GM19395 (cell line): ENCODE results near the gene URB1.
A peak's percentile ranks its signal among the peaks of the same experiment; 100 is the strongest.
"Not testable (repeated sequence)": the region's sequence is repeated elsewhere in the genome, so short reads cannot be mapped to it uniquely, and the experiment has no call there.

ENCODE experiments used
- ATAC-seq: cut with Tn5 transposase; IDR thresholded peaks from one replicate; pipeline ENCODE4 v1.9.1; 2021; ENCODE audit warnings: mild to moderate bottlenecking, moderate library complexity; ENCODE audit not compliant: unreplicated experiment

URB1 gene

DNA sequence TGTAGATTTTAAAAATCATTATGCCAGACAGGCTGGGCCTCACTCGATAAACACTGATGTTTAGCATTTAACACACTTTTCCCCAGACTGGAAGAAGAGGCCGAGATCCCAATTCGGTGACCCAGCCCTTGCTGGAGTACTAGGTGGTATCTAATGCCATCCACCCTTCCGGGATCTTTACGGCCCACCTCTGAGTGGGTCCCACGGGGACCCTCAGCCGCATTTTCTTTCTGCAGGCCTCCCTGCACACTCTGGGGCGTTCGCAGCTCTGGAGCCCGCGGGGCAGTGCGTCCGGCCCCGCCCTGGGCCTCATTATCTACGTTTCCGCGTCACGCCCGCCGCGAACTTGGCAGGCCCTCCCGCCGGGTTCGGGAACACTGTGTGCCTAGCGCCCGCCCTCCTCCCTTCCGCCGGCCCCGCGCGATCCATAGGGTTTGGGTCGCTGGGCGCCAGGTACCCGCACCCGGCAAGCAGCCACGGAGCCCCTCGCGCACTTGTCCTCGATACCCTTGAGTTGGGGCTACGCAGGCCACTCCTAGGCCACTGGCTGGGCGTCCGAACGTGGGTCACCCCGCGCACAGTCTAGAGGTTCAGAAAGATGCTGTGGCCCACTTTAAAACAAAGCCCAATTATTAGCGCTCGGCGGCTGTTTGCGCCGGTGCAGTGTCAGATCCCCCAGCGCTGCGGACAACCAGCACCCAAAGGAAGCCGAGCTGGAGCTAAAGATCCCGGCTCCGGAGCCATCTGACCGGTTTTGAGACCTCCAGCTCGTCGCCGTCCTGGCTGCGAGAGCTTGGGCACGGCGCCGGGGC lies 18.7 kb upstream of the URB1 start:
- no peak for ATAC-seq

GRCh38 chr21:32410916-32411315 lies 18.1 kb upstream of the URB1 start:
- no peak for ATAC-seq

GRCh38 chr21:32410291-32410690 lies 17.5 kb upstream of the URB1 start:
- no peak for ATAC-seq

- no peak for ATAC-seq
Measured at GRCh38 chr21:32406405-32406804, 13.6 kb upstream of the URB1 start.

DNA sequence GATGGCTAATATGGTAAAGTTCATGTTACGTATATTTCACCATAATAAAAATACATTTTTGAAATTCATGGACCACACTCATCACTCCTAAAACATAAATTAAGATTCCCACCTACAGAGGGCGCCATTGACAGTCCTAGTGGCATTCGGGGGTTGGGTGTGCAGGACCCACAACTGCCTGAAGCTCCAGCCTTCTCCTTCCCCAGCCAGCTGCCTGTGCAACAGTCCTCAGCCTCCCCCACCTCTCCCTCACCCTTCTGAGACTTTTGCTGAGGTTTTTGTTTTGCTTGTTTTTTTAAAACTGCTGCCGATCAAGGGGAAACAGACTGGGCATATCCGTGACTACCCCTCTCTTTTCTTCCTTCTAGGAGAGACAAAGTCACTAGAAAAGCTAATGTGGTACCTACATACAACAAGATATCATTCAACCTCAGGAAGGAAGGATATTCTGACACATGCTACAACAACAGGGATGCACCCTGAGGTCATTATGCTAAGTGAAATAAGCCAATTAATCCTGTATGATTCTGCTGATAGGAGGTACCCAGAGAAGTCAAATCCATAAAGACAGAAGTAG lies 10.5 kb upstream of the URB1 start:
- no peak for ATAC-seq

DNA sequence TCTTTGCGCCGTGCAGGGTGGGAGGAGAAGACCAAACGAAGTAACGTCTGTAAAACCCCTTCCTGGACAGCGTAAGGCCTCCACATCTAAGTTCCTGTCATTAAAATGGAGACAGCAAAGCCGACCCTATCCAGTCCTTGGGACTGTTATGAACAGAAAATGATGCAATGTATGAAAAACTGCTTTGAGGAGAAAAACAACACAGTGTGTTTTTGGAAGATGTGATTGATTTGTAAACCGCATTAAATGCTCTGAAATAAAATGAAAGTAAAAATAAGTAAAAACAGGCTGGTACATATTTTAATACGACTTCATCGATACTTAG lies 827 bp upstream of the URB1 start:
- no peak for ATAC-seq

DNA sequence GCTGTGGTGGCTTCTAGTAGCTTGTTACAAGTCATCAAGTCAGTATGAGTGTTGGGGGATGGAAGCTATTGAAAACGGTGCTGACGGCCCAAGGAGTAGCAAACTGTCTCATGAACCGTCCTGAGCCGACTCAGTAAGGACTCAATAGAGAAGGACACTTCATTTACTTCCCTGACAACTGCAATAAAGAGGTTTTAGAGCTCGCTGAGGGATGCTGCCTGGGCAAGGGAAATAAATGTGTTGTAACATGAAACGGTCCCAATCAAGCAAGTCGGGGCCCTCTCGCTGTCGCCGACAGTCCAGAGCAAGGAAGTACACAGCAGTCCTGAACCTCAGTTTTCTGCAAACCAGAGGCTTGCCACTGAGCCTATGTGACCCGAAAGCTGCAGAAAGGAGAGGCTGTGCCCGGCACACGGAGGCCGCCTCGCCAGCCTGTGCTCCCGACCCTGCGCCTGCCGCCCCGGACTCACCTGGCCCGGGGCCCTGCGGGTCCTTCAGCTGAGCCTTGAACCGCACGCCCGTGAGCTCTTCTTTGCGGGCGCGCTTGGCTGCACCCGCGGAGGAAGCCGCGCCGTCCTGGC lies 423 bp downstream of the URB1 start:
- peak; percentile 53 for ATAC-seq

GRCh38 chr21:32391755-32392154 lies 1.1 kb downstream of the URB1 start:
- no peak for ATAC-seq

- not testable (repeated sequence) for ATAC-seq
Measured at GRCh38 chr21:32390537-32391224, 2.1 kb downstream of the URB1 start.

DNA sequence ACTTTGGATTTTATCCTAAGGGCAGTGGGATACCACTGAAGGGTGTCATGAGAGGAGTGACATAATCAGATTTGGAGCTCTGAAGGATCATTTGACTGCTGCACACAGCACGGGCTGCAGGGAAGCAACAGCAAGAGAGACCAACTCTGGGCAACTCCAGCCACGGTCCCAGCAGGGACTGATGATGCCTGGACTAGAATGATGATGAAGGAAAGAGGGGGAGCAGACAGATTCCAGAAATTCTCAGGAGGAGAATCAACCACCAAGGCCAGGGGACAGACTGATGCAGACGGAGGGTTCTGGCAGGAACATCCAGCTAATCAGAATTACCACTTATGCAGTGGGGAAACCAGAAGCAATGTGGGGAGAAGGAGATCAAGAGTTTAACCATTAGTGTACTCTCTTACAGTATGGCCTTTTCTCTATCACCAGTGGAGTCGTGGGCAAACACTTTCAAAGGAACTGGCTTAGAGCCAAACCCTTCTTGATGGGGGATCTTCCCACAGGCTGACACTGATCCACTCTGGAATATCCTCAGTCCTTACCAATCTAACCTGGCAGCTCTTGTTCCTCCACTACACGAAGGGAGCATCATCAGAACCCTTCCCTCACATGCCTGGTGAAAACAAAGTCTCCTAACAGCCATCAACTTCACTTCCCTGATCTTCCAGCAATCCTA lies 3.3 kb downstream of the URB1 start:
- ATAC-seq = no peak

GRCh38 chr21:32388306-32388705 lies 4.5 kb downstream of the URB1 start:
- ATAC-seq = no peak

GRCh38 chr21:32387151-32387550 lies 5.7 kb downstream of the URB1 start:
- ATAC-seq = no peak

GRCh38 chr21:32386195-32386870 lies 6.5 kb downstream of the URB1 start:
- no peak for ATAC-seq

- no peak for ATAC-seq
Measured at GRCh38 chr21:32383812-32384211, 9.0 kb downstream of the URB1 start.

GRCh38 chr21:32382108-32382644 lies 10.6 kb downstream of the URB1 start:
- ATAC-seq = no peak

GRCh38 chr21:32381571-32381970 lies 11.2 kb downstream of the URB1 start:
- no peak for ATAC-seq

GRCh38 chr21:32380940-32381339 lies 11.9 kb downstream of the URB1 start:
- no peak for ATAC-seq

DNA sequence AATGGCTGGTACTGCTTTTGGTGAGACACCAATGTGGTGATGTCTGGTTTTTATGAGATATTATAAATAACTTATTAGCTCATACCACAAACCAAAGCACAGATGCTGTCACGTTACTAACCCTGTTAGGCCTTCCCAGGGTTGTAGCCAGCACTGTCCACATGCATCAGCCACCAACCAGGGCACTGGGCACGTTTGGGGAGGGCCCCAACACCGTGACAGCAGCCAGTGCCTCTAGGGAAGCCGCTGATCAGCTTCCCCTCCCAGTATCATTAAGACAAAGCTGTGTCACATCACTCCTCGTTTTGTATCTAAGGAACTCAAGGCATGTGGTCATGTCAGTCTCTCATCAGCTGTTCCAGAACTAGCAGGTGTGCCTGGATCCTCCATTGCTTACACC lies 13.9 kb downstream of the URB1 start:
- ATAC-seq = no peak

- ATAC-seq = no peak
Measured at GRCh38 chr21:32377991-32378390, 14.8 kb downstream of the URB1 start.

DNA sequence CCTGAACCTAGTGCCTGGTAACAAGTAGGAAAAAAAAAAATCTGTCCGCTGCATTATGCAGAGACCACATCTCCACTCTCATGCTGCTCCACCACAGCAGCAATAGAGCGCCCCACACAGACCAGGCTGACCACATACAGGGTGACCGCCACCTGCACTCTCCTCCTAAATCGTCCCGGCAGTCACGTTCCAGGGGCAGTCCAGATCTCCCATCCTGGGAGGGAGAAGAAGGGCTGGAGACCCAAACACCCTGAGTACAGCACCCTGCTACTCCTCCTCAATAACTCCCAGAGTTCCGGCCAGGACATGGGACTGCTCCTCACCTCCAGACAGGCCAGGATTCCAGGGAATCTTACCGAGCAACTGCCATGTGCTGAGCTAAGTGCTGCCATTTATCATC lies 15.3 kb downstream of the URB1 start:
- no peak for ATAC-seq

DNA sequence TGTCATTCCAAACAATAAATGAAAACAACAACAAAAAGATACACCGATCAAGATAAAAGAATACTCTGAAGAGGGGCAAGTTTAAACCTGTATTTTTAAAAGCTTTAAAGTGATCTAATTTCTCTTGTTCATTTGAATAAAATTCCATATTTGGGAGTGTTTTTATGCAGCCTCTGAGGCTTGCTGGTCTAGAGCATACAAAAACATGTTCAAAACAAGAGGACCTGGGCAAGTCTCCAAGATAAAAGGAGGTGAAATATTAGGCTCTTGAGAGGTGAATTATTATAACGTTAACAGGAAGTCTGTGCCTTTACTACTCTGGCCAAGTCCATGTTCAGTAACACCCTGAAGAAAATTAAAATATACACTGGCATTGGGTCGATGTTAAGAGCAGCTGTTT lies 20.1 kb downstream of the URB1 start:
- no peak for ATAC-seq
